Measurements from ENCODE around the gene SYNGR1. TPM values are rescaled to one million over a fixed set of nuclear protein-coding genes. Genes with fewer than 3 reads are reported as not detected.
"Not testable (repeated sequence)": the region's sequence is repeated elsewhere in the genome, so short reads cannot be mapped to it uniquely, and the experiment has no call there.

Gene SYNGR1
- total RNA-seq, 1 experiment from 2014 or later: 0.35 TPM

DNA sequence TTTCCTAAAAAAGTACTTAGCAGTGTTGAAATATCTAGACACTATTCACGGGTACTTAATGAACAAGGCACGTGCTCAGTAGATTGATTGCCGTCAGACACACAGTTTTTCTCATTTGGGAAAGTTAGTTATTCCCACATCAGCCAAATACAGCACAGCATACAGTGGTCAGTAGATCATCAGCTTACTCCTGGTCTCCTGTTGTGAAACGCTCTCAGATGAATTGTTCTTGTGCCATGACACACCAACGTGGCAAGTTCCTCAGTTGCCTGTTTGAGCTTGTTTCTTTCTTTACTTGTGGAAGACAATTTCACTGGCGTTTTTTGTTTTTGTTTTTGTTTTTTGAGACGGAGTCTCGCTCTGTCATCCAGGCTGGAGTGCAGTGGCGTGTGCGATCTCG, 58.4 kb downstream of the SYNGR1 start:
- intact Hi-C loops (cut with micrococcal nuclease): no loop called here
- DNase-seq (ENCODE audit: unreplicated experiment): peak; percentile 9

DNA sequence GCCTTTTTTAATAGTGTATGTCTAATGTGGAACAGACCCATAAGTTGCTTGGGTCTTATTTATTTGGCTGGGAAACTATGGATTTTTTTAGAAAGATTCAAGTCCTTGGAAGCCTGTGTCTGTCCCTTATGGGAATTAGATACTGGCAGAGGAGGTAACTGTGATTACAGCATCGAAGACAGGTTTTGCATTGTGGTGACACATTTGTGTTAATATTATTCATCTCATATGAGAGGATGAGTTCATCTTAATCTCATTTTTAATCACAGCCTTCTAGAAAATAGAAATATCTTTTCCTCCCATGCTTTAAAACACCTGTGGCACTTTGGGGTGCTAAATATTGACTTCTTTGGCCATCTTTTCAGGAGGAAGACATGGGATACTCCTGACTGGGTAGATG, 59.0 kb downstream of the SYNGR1 start:
- no TSS peak for BruUV-seq (replicated peaks)
- intact Hi-C loops (cut with micrococcal nuclease): no loop called here
- CTCF ChIA-PET: no interaction called here
- POLR2A ChIA-PET: interaction anchor here (1.0 kb wide), 1 partner anchor 92 kb away, joined by 3 read pairs; no protein-coding TSS in a partner anchor
- Mint-ChIP-seq H3K4me3 (ENCODE audit: unreplicated experiment) (no peak overlapping the region), H3K9me3 (ENCODE audit: unreplicated experiment) (no peaks in the 10 kb centered on the region), H3K27me3 (ENCODE audit: insufficient read depth, unreplicated experiment) (no peaks in the 10 kb centered on the region), H3K4me1 (ENCODE audit: insufficient read depth, unreplicated experiment) (peaks cover under 1% of the 10 kb centered on the region), H3K36me3 (ENCODE audit: insufficient read depth, unreplicated experiment) (no peaks in the 10 kb centered on the region), H3K27ac (ENCODE audit: low read depth, unreplicated experiment) (no peak overlapping the region)
- no peak for DNase-seq (ENCODE audit: unreplicated experiment)
- TF ChIP-seq, protein P1, sequence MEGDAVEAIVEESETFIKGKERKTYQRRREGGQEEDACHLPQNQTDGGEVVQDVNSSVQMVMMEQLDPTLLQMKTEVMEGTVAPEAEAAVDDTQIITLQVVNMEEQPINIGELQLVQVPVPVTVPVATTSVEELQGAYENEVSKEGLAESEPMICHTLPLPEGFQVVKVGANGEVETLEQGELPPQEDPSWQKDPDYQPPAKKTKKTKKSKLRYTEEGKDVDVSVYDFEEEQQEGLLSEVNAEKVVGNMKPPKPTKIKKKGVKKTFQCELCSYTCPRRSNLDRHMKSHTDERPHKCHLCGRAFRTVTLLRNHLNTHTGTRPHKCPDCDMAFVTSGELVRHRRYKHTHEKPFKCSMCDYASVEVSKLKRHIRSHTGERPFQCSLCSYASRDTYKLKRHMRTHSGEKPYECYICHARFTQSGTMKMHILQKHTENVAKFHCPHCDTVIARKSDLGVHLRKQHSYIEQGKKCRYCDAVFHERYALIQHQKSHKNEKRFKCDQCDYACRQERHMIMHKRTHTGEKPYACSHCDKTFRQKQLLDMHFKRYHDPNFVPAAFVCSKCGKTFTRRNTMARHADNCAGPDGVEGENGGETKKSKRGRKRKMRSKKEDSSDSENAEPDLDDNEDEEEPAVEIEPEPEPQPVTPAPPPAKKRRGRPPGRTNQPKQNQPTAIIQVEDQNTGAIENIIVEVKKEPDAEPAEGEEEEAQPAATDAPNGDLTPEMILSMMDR (IDR thresholded peaks at IDR 0.05; ENCODE audit: unreplicated experiment): no peak

More for the DNA sequence above, 58.4 kb downstream of the SYNGR1 start:
- Mint-ChIP-seq H3K4me1 (ENCODE audit: insufficient read depth, unreplicated experiment) (no peaks in the 10 kb centered on the region), H3K27ac (ENCODE audit: low read depth, unreplicated experiment) (no peak overlapping the region), H3K4me3 (ENCODE audit: unreplicated experiment) (no peak overlapping the region), H3K27me3 (ENCODE audit: insufficient read depth, unreplicated experiment) (no peaks in the 10 kb centered on the region), H3K9me3 (ENCODE audit: unreplicated experiment) (no peaks in the 10 kb centered on the region), H3K36me3 (ENCODE audit: insufficient read depth, unreplicated experiment) (peaks cover 5% of the 10 kb centered on the region)
- TF ChIP-seq, protein P1 (IDR thresholded peaks at IDR 0.05; ENCODE audit: unreplicated experiment): no peak
- POLR2A ChIA-PET: interaction anchor here (1.0 kb wide), 1 partner anchor 91 kb away, joined by 3 read pairs; no protein-coding TSS in a partner anchor
- CTCF ChIA-PET: no interaction called here
- no TSS peak for BruUV-seq (replicated peaks)

DNA sequence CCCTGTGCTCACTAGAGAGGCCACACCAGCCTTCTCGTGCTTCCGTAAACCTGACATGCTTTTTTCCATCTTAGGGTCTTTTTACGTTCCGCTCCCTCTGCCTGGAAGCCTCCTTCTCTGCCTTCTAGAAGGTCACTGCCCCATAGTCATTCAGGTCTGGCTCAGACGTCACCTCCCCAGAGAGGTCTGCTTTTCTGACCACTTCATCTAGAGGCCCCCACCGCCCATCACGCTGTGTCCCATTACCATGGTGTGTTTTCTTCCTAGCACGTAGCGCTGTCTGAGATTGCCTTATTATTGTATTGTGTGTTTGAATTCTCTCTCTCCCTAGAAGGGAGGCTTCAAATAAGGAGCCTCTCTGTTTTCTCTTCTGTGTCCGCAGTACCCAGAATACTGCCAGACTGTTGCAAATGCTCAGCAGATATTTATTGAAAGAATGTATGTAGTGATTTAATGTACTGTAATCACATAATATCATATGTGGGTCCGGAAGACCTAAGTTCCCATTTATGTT, 59.8 kb downstream of the SYNGR1 start:
- Mint-ChIP-seq H3K36me3 (ENCODE audit: insufficient read depth, unreplicated experiment) (peaks cover 5% of the 10 kb centered on the region), H3K27ac (ENCODE audit: low read depth, unreplicated experiment) (no peak overlapping the region), H3K4me1 (ENCODE audit: insufficient read depth, unreplicated experiment) (peaks cover 7% of the 10 kb centered on the region), H3K9me3 (ENCODE audit: unreplicated experiment) (no peaks in the 10 kb centered on the region), H3K4me3 (ENCODE audit: unreplicated experiment) (no peak overlapping the region), H3K27me3 (ENCODE audit: insufficient read depth, unreplicated experiment) (no peaks in the 10 kb centered on the region)
- CTCF ChIA-PET: no interaction called here
- no peak for DNase-seq (ENCODE audit: unreplicated experiment)
- no TSS peak for BruUV-seq (replicated peaks)
- POLR2A ChIA-PET: no interaction called here
- intact Hi-C loops (cut with micrococcal nuclease): no loop called here
- TF ChIP-seq, protein P1 (IDR thresholded peaks at IDR 0.05; ENCODE audit: unreplicated experiment): no peak

DNA sequence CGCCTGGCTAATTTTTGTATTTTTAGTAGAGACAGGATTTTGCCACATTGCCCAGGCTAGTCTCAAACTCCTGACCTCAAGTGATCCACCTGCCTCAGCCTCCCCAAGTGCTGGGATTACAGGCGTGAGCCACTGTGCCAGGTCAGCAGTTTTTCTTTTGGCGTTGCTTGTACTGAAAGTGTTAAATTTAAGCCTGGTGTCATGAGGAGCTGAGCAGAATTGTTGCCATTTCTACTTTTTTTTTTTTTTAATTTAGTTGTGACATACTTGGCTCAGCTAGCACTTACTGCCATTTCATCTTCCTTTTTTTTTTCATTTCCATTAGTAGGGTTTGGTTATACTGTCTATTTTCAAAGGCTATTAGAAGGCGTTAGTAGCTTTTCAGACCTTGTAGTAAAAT, 60.5 kb downstream of the SYNGR1 start:
- Mint-ChIP-seq H3K36me3 (ENCODE audit: insufficient read depth, unreplicated experiment) (peaks cover 9% of the 10 kb centered on the region), H3K4me3 (ENCODE audit: unreplicated experiment) (no peak overlapping the region), H3K9me3 (ENCODE audit: unreplicated experiment) (no peaks in the 10 kb centered on the region), H3K27me3 (ENCODE audit: insufficient read depth, unreplicated experiment) (no peaks in the 10 kb centered on the region), H3K27ac (ENCODE audit: low read depth, unreplicated experiment) (no peak overlapping the region), H3K4me1 (ENCODE audit: insufficient read depth, unreplicated experiment) (peaks cover 7% of the 10 kb centered on the region)
- POLR2A ChIA-PET: interaction anchor here (0.6 to 1.7 kb wide), 3 partner anchors 10 to 91 kb away, joined by 4 to 7 read pairs (median 6); partner anchors contain the start of genes RPL3 and TAB1
- no peak for DNase-seq (ENCODE audit: unreplicated experiment)
- no TSS peak for BruUV-seq (replicated peaks)
- intact Hi-C loops (cut with micrococcal nuclease): no loop called here
- TF ChIP-seq, protein P1 (IDR thresholded peaks at IDR 0.05; ENCODE audit: unreplicated experiment): no peak
- CTCF ChIA-PET: interaction anchor here (0.6 to 0.7 kb wide), 3 partner anchors 67 to 524 kb away, joined by 3 to 5 read pairs (median 3); no protein-coding TSS in a partner anchor

DNA sequence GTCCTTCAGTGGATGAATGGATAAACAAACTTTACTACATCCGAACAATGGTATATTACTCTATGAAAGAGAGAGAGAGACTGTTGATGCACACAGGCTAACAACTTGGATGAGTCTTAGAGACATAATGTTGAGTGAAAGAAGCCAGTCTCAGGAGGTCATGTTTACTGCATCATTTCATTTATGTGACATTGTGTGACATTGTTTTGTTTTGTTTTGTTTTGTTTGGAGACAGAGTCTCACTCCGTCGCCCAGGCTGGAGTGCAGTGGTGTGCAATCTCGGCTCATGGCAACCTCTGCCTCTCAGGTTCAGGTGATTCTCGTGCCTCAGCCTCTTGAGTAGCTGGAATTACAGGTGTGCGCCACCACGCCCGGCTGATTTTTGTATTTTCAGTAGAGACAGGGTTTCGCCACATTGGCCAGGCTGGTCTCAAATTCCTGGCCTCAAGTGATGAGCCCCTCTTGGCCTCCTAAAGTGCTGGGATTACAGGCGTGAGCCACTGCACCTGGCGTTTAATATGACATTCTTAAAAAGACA, 62.1 kb downstream of the SYNGR1 start:
- CTCF ChIA-PET; H3K27me3 Mint-ChIP-seq (ENCODE audit: insufficient read depth, unreplicated experiment); H3K9me3 Mint-ChIP-seq (ENCODE audit: unreplicated experiment); BruUV-seq (replicated peaks); H3K4me1 Mint-ChIP-seq (ENCODE audit: insufficient read depth, unreplicated experiment); H3K4me3 Mint-ChIP-seq (ENCODE audit: unreplicated experiment); DNase-seq (ENCODE audit: unreplicated experiment); H3K27ac Mint-ChIP-seq (ENCODE audit: low read depth, unreplicated experiment); intact Hi-C loops (cut with micrococcal nuclease): not testable (repeated sequence)
- H3K36me3 Mint-ChIP-seq (ENCODE audit: insufficient read depth, unreplicated experiment): peaks cover 17% of the 10 kb centered on the region
- POLR2A ChIA-PET: interaction anchor here (0.9 to 1.7 kb wide), 2 partner anchors 12 kb away, joined by 7 read pairs; partner anchors contain the start of gene TAB1

DNA sequence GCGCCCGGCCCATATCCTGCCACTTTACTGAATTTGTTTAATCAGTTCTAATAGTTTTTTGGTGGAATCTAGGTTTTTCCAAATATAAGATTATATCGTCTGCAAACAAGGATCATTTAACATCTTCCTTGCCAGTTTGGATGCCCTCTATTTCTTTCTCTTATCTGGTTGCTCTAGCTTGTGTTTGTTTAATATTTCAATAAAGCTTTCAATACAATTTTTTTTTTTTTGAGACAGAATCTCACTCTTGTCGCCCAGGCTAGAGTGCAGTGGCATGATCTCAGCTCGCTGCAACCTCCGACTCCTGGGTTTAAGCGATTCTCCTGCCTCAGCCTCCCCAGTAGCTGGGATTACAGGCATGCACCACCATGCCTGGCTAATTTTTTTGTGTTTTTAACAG, 63.4 kb downstream of the SYNGR1 start:
- H3K27me3 Mint-ChIP-seq (ENCODE audit: insufficient read depth, unreplicated experiment); DNase-seq (ENCODE audit: unreplicated experiment); H3K4me3 Mint-ChIP-seq (ENCODE audit: unreplicated experiment); BruUV-seq (replicated peaks); intact Hi-C loops (cut with micrococcal nuclease); H3K27ac Mint-ChIP-seq (ENCODE audit: low read depth, unreplicated experiment); H3K9me3 Mint-ChIP-seq (ENCODE audit: unreplicated experiment); H3K4me1 Mint-ChIP-seq (ENCODE audit: insufficient read depth, unreplicated experiment); POLR2A ChIA-PET: not testable (repeated sequence)
- CTCF ChIA-PET: interaction anchor here (0.6 kb wide), 2 partner anchors 83 to 933 kb away, joined by 3 read pairs; partner anchors contain the start of gene ADSL
- peaks cover 29% of the 10 kb centered on the region for H3K36me3 Mint-ChIP-seq (ENCODE audit: insufficient read depth, unreplicated experiment)

Measured in MCF 10A (cell line).